Mucosa of gallbladder (tissue), 1 donor: ENCODE measurements around the gene RAB3IL1. TPM values are rescaled to one million over a fixed set of nuclear protein-coding genes. Genes with fewer than 3 reads are reported as not detected.

Experiments used
- DNase-seq: peaks from one replicate; pipeline ENCODE4 v3.0.0-alpha.2; 2020; ENCODE audit warnings: low spot score
- total RNA-seq: library from RNA; stranded (reverse); gene quantifications from one replicate; pipeline ENCODE4 v1.2.1, GENCODE V29; 2021
- donor health status: DM: no; HTN: no; CAD: no.

The RAB3IL1 gene
- total RNA-seq, 1 donor from 2014 or later, result 12.1 TPM

GRCh38 chr11:61919705-61920631 is 2.6 kb upstream of the RAB3IL1 start:
- peak; percentile 10 for DNase-seq

- peak; percentile 34 for DNase-seq
Observed at GRCh38 chr11:61918938-61919704, 1.8 kb upstream of the RAB3IL1 start.

GRCh38 chr11:61918251-61918937 is 1.0 kb upstream of the RAB3IL1 start:
- DNase-seq, result peak; percentile 10

- no peak for DNase-seq
Observed at GRCh38 chr11:61916737-61917333, 531 bp downstream of the RAB3IL1 start.

GRCh38 chr11:61914471-61915171 is 2.7 kb downstream of the RAB3IL1 start:
- no peak for DNase-seq

GRCh38 chr11:61913699-61914395 is 3.5 kb downstream of the RAB3IL1 start:
- no peak for DNase-seq

GRCh38 chr11:61912991-61913698 is 4.2 kb downstream of the RAB3IL1 start:
- no peak for DNase-seq

GRCh38 chr11:61912530-61912898 is 4.9 kb downstream of the RAB3IL1 start:
- no peak for DNase-seq

- DNase-seq, result no peak
Observed at GRCh38 chr11:61911701-61912529, 5.5 kb downstream of the RAB3IL1 start.

- DNase-seq, result no peak
Observed at GRCh38 chr11:61911128-61911700, 6.2 kb downstream of the RAB3IL1 start.

GRCh38 chr11:61910187-61911127 is 6.9 kb downstream of the RAB3IL1 start:
- no peak for DNase-seq

GRCh38 chr11:61908730-61909316 is 8.5 kb downstream of the RAB3IL1 start:
- peak; percentile 51 for DNase-seq

- DNase-seq, result no peak
Observed at GRCh38 chr11:61907871-61908729, 9.3 kb downstream of the RAB3IL1 start.

GRCh38 chr11:61907282-61907681 is 10.1 kb downstream of the RAB3IL1 start:
- no peak for DNase-seq

GRCh38 chr11:61906522-61906909 is 10.8 kb downstream of the RAB3IL1 start:
- no peak for DNase-seq
